Embryonic facial prominence (tissue), 1 donor: ENCODE results near the gene ENO1.
A peak's percentile ranks its signal among the peaks of the same experiment; 100 is the strongest.
"Not testable (repeated sequence)": the region's sequence is repeated elsewhere in the genome, so short reads cannot be mapped to it uniquely, and the experiment has no call there.

Source experiments
- DNase-seq: peaks from one replicate; pipeline ENCODE4 v3.0.0-alpha.2; 2016; ENCODE audit errors: extremely low spot score

Gene ENO1

GRCh38 chr1:8845104-8846097 lies 33.1 kb downstream of the ENO1 start:
- DNase-seq = no peak

- DNase-seq = no peak
Measured at GRCh38 chr1:8844501-8845006, 33.9 kb downstream of the ENO1 start.

- no peak for DNase-seq
Measured at GRCh38 chr1:8841395-8841794, 37.1 kb downstream of the ENO1 start.

- DNase-seq = no peak
Measured at GRCh38 chr1:8839990-8840389, 38.5 kb downstream of the ENO1 start.

- no peak for DNase-seq
Measured at GRCh38 chr1:8835941-8836643, 42.4 kb downstream of the ENO1 start.

- no peak for DNase-seq
Measured at GRCh38 chr1:8831340-8831739, 47.1 kb downstream of the ENO1 start.

- not testable (repeated sequence) for DNase-seq
Measured at GRCh38 chr1:8830732-8831131, 47.8 kb downstream of the ENO1 start.

GRCh38 chr1:8825985-8826481 lies 52.5 kb downstream of the ENO1 start:
- no peak for DNase-seq

GRCh38 chr1:8823295-8823664 lies 55.2 kb downstream of the ENO1 start:
- DNase-seq = no peak

GRCh38 chr1:8822373-8823294 lies 55.9 kb downstream of the ENO1 start:
- no peak for DNase-seq

GRCh38 chr1:8821084-8821483 lies 57.4 kb downstream of the ENO1 start:
- DNase-seq = no peak

GRCh38 chr1:8818789-8819188 lies 59.7 kb downstream of the ENO1 start:
- DNase-seq = not testable (repeated sequence)

- DNase-seq = no peak
Measured at GRCh38 chr1:8818325-8818775, 60.1 kb downstream of the ENO1 start.

- DNase-seq = peak; percentile 87
Measured at GRCh38 chr1:8817412-8818324, 60.8 kb downstream of the ENO1 start, which contains the start of gene RERE. TSS of gene RERE (minus strand) at chr1:8817640.

- DNase-seq = no peak
Measured at GRCh38 chr1:8816831-8817411, 61.6 kb downstream of the ENO1 start.

GRCh38 chr1:8816264-8816663 lies 62.2 kb downstream of the ENO1 start:
- no peak for DNase-seq

GRCh38 chr1:8815582-8816151 lies 62.8 kb downstream of the ENO1 start:
- DNase-seq = no peak

- no peak for DNase-seq
Measured at GRCh38 chr1:8814865-8815264, 63.6 kb downstream of the ENO1 start.

- DNase-seq = no peak
Measured at GRCh38 chr1:8813991-8814390, 64.5 kb downstream of the ENO1 start.
